OCI-LY7 (cell line): Measurements from ENCODE around the gene MORN1. TPM values are rescaled to one million over a fixed set of nuclear protein-coding genes. Genes with fewer than 3 reads are reported as not detected.

ENCODE experiments used
- BruUV-seq: library from RNA; stranded (reverse); fragments of 400-500 nt; replicated peaks from 2 replicates; lab custom pipeline; 2021; lab: Mats Ljungman, UMichigan
- CTCF ChIA-PET: fragments of 300-600 bp; sonication (Branson Sonifier 250); formaldehyde crosslinking; loops from one replicate; lab custom pipeline; 2022; ENCODE audit warnings: antibody characterized with exemption; ENCODE audit not compliant: unreplicated experiment; lab: Charles Lee
- POLR2A ChIA-PET: fragments of 300-600 bp; sonication (Branson Sonifier 250); formaldehyde crosslinking; loops from one replicate; lab custom pipeline; 2022; ENCODE audit warnings: antibody characterized with exemption; lab: Charles Lee
- DNase-seq: peaks from one replicate; pipeline ENCODE4 v3.0.0-alpha.2; 2015; ENCODE audit warnings: low spot score
- H2AFZ ChIP-seq: fragments of 200-600 bp; sonication (generic), shearing (Covaris generic); 2 replicates; pipeline ENCODE4 v1.6.1; 2014; ENCODE audit warnings: mild to moderate bottlenecking, antibody characterized with exemption, low read length, moderate library complexity
- H3K27ac ChIP-seq: fragments of 200-600 bp; sonication (generic); 2 replicates; pipeline ENCODE4 v1.5.1; 2014; ENCODE audit warnings: mixed run types, low read depth, mild to moderate bottlenecking, moderate library complexity, low read length, inconsistent platforms; ENCODE audit not compliant: poor library complexity, severe bottlenecking
- H3K36me3 ChIP-seq: fragments of 200-600 bp; sonication (generic); 2 replicates; pipeline ENCODE4 v1.6.1; 2014; ENCODE audit warnings: mild to moderate bottlenecking, antibody characterized with exemption, low read length, moderate library complexity, mixed read lengths; ENCODE audit not compliant: insufficient read depth
- H3K4me1 ChIP-seq: fragments of 200-600 bp; sonication (generic); 2 replicates; pipeline ENCODE4 v1.5.1; 2014; ENCODE audit warnings: mild to moderate bottlenecking, low read length; ENCODE audit not compliant: insufficient read depth, poor library complexity, severe bottlenecking
- H3K4me2 ChIP-seq: fragments of 200-600 bp; sonication (generic); 2 replicates; pipeline ENCODE4 v1.6.1; 2014; ENCODE audit warnings: mild to moderate bottlenecking, low read length
- H3K4me3 ChIP-seq: fragments of 200-600 bp; sonication (generic); 2 replicates; pipeline ENCODE4 v1.5.1; 2014; ENCODE audit warnings: mild to moderate bottlenecking, low read depth, low read length; ENCODE audit not compliant: poor library complexity, severe bottlenecking
- H3K79me2 ChIP-seq: fragments of 200-600 bp; sonication (generic); 2 replicates; pipeline ENCODE4 v1.6.1; 2016; ENCODE audit warnings: low read depth, mild to moderate bottlenecking, low read length, moderate library complexity, mixed read lengths; ENCODE audit not compliant: insufficient read depth
- H3K9me2 ChIP-seq: fragments of 200-600 bp; sonication (generic); 2 replicates; pipeline ENCODE4 v1.6.1; 2016; ENCODE audit warnings: mild to moderate bottlenecking, low read length, mixed read lengths; ENCODE audit not compliant: insufficient read depth
- H3K9me3 ChIP-seq: fragments of 200-600 bp; sonication (generic); 2 replicates; pipeline ENCODE4 v1.6.1; 2014; ENCODE audit warnings: mild to moderate bottlenecking, mixed run types, low read length, mixed read lengths
- H4K20me1 ChIP-seq: fragments of 200-600 bp; sonication (generic); 2 replicates; pipeline ENCODE4 v1.6.1; 2014; ENCODE audit warnings: mild to moderate bottlenecking, antibody characterized with exemption, low read length, moderate library complexity, mixed read lengths; ENCODE audit not compliant: insufficient read depth
- EZH2phosphoT487 ChIP-seq: fragments of 200-600 bp; sonication (generic); IDR thresholded peaks from 2 replicates; pipeline ENCODE4 v1.6.1; 2018; ENCODE audit warnings: low read depth, borderline replicate concordance, mild to moderate bottlenecking, mixed run types, antibody characterized with exemption, low read length, moderate library complexity, mixed read lengths
- intact Hi-C: fragments of 100-400 bp; cut with micrococcal nuclease; formaldehyde crosslinking; loops from one replicate; pipeline ENCODE4 v1.10.0; 2022; ENCODE audit not compliant: unreplicated experiment
- total RNA-seq, 2 experiments: library from RNA; depleted of rRNA in 1 of 2; stranded (reverse); fragments of >200 nt in 1 of 2; shearing (Covaris generic) in 1 of 2; gene quantifications; 2 replicates each; pipeline ENCODE4 v1.2.3, GENCODE V29; 2014 to 2022
- TF ChIP-seq, protein P1 (sequence below): fragments of 200-600 bp; sonication (generic); conservative IDR thresholded peaks from 2 replicates; pipeline ENCODE4 v1.5.1; 2014; ENCODE audit warnings: mild to moderate bottlenecking, antibody characterized with exemption, low read length, moderate library complexity, mixed read lengths

MORN1 gene
- total RNA-seq, 2 experiments from 2014 or later, result 13.1 to 29.7 TPM

GRCh38 chr1:2417833-2418225, 26.5 kb upstream of the MORN1 start:
- no TSS peak for BruUV-seq
- no peaks in the 10 kb centered on the region for H3K79me2 ChIP-seq
- H3K27ac ChIP-seq, result no peak overlapping the region
- H3K4me3 ChIP-seq, result no peak overlapping the region
- H3K9me2 ChIP-seq, result no peaks in the 10 kb centered on the region
- H4K20me1 ChIP-seq, result no peaks in the 10 kb centered on the region
- no peak for DNase-seq
- POLR2A ChIA-PET, result no interaction called here
- no peak for TF ChIP-seq EZH2phosphoT487
- TF ChIP-seq, protein P1, sequence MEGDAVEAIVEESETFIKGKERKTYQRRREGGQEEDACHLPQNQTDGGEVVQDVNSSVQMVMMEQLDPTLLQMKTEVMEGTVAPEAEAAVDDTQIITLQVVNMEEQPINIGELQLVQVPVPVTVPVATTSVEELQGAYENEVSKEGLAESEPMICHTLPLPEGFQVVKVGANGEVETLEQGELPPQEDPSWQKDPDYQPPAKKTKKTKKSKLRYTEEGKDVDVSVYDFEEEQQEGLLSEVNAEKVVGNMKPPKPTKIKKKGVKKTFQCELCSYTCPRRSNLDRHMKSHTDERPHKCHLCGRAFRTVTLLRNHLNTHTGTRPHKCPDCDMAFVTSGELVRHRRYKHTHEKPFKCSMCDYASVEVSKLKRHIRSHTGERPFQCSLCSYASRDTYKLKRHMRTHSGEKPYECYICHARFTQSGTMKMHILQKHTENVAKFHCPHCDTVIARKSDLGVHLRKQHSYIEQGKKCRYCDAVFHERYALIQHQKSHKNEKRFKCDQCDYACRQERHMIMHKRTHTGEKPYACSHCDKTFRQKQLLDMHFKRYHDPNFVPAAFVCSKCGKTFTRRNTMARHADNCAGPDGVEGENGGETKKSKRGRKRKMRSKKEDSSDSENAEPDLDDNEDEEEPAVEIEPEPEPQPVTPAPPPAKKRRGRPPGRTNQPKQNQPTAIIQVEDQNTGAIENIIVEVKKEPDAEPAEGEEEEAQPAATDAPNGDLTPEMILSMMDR, result no peak
- intact Hi-C loops, result no loop called here
- peaks cover 35% of the 10 kb centered on the region for H3K4me1 ChIP-seq
- no peaks in the 10 kb centered on the region for H3K36me3 ChIP-seq
- H3K9me3 ChIP-seq, result no peaks in the 10 kb centered on the region
- CTCF ChIA-PET, result no interaction called here
- no peak overlapping the region for H2AFZ ChIP-seq
- H3K4me2 ChIP-seq, result no peak overlapping the region

DNA sequence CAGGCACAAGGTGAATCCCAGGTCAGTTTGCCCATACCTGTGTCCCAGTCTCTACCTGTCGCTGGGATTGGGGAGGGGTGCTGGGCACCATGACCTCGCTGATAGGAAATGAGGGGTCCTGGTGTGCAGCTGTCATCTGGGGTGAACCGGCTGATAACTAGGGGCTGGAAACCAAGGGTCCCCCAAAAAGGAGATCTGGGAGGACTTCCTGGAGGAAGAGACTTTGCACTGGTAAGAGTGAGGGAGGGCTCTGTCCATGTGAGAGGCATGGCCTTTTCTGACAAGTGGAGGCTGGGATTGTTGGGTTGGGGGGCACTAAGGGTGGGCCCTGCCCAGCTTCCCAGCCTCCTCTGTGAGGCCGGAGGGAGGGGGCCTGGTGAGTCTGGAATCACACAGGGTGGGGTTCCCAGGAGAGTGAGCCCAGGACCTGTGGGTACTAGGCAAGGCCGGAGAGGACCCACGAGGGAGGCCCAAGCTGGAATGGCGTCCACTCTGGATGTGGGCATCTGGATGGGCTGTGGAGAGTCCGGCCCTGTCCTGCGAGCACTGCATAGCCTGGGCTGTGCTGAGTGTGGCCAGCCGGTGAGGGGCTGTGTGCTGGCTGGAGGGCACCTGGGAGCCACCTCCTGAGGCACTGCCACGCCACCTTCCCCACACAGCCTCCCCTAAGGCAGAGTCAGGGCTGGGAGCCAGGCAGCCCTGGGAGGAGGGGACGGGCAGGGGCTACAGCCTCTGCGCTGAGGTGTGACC, 25.9 kb upstream of the MORN1 start:
- intact Hi-C loops, result no loop called here
- TF ChIP-seq, protein P1, result no peak
- no peak for TF ChIP-seq EZH2phosphoT487
- H4K20me1 ChIP-seq, result no peaks in the 10 kb centered on the region
- peaks cover 35% of the 10 kb centered on the region for H3K4me1 ChIP-seq
- no TSS peak for BruUV-seq
- no peaks in the 10 kb centered on the region for H3K36me3 ChIP-seq
- DNase-seq, result no peak
- no peak overlapping the region for H2AFZ ChIP-seq
- POLR2A ChIA-PET, result no interaction called here
- H3K79me2 ChIP-seq, result no peaks in the 10 kb centered on the region
- H3K27ac ChIP-seq, result no peak overlapping the region
- CTCF ChIA-PET, result interaction anchor here (0.6 kb wide), 1 partner anchor 1125 kb away, joined by 4 read pairs; no protein-coding TSS in a partner anchor
- H3K4me3 ChIP-seq, result no peak overlapping the region
- H3K9me2 ChIP-seq, result no peaks in the 10 kb centered on the region
- H3K9me3 ChIP-seq, result no peaks in the 10 kb centered on the region
- H3K4me2 ChIP-seq, result peak overlapping the region; percentile 91; the same call in 1 of the 2 replicates

GRCh38 chr1:2416403-2416802, 25.0 kb upstream of the MORN1 start:
- peak; percentile 47 for DNase-seq
- TF ChIP-seq, protein P1, result no peak
- H2AFZ ChIP-seq, result no peak overlapping the region
- intact Hi-C loops, result no loop called here
- CTCF ChIA-PET, result interaction anchor here (1.2 kb wide), 1 partner anchor 131 kb away, joined by 3 read pairs; no protein-coding TSS in a partner anchor
- H3K9me3 ChIP-seq, result no peaks in the 10 kb centered on the region
- no peaks in the 10 kb centered on the region for H3K79me2 ChIP-seq
- H4K20me1 ChIP-seq, result no peaks in the 10 kb centered on the region
- no TSS peak for BruUV-seq
- H3K9me2 ChIP-seq, result no peaks in the 10 kb centered on the region
- POLR2A ChIA-PET, result no interaction called here
- H3K4me2 ChIP-seq, result peak overlapping the region; percentile 91
- H3K27ac ChIP-seq, result peak overlapping the region; percentile 45
- no peaks in the 10 kb centered on the region for H3K36me3 ChIP-seq
- peak overlapping the region; percentile 55 for H3K4me3 ChIP-seq
- H3K4me1 ChIP-seq, result peaks cover 40% of the 10 kb centered on the region
